Measurements from ENCODE around the gene CDC16.

GRCh38 chr13:114263578-114263977 lies 28.9 kb downstream of the CDC16 start:
- TF ChIP-seq, protein P1, sequence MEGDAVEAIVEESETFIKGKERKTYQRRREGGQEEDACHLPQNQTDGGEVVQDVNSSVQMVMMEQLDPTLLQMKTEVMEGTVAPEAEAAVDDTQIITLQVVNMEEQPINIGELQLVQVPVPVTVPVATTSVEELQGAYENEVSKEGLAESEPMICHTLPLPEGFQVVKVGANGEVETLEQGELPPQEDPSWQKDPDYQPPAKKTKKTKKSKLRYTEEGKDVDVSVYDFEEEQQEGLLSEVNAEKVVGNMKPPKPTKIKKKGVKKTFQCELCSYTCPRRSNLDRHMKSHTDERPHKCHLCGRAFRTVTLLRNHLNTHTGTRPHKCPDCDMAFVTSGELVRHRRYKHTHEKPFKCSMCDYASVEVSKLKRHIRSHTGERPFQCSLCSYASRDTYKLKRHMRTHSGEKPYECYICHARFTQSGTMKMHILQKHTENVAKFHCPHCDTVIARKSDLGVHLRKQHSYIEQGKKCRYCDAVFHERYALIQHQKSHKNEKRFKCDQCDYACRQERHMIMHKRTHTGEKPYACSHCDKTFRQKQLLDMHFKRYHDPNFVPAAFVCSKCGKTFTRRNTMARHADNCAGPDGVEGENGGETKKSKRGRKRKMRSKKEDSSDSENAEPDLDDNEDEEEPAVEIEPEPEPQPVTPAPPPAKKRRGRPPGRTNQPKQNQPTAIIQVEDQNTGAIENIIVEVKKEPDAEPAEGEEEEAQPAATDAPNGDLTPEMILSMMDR (IDR thresholded peaks at IDR 0.05), result no peak
- no peak for TF ChIP-seq EZH2 (IDR thresholded peaks at IDR 0.05; ENCODE audit: borderline replicate concordance, insufficient read depth, low read depth, low read length, poor library complexity, severe bottlenecking)

Data from B cell (primary cell).